ENCODE measurements around the gene ELMOD1.

Gene ELMOD1

GRCh38 chr11:107707807-107708206 is 116.9 kb downstream of the ELMOD1 start:
- DNase-seq (ENCODE audit: low read depth), result no peak
- TF ChIP-seq CTCF (IDR thresholded peaks at IDR 0.05; ENCODE audit: low read depth, low read length, missing control alignments), result no peak
- in situ Hi-C loops (cut with HindIII; ENCODE audit: low sequenced_read_pairs), result no loop called here
- no peak overlapping the region for H3K4me3 ChIP-seq (ENCODE audit: low read depth, low read length)

GRCh38 chr11:107708792-107709191 is 117.8 kb downstream of the ELMOD1 start:
- DNase-seq (ENCODE audit: low read depth), result no peak
- TF ChIP-seq CTCF (IDR thresholded peaks at IDR 0.05; ENCODE audit: low read depth, low read length, missing control alignments), result no peak
- no peak overlapping the region for H3K4me3 ChIP-seq (ENCODE audit: low read depth, low read length)
- in situ Hi-C loops (cut with HindIII; ENCODE audit: low sequenced_read_pairs), result no loop called here

- DNase-seq (ENCODE audit: low read depth), result no peak
- H3K4me3 ChIP-seq (ENCODE audit: low read depth, low read length), result no peak overlapping the region
- no peak for TF ChIP-seq CTCF (IDR thresholded peaks at IDR 0.05; ENCODE audit: low read depth, low read length, missing control alignments)
- in situ Hi-C loops (cut with HindIII; ENCODE audit: low sequenced_read_pairs), result no loop called here
Observed at GRCh38 chr11:107710301-107710700, 119.4 kb downstream of the ELMOD1 start.

GRCh38 chr11:107711861-107712755 is 121.2 kb downstream of the ELMOD1 start, which contains the start of gene SLN:
Gene SLN, minus strand, starts transcription at chr11:107712056.
- H3K4me3 ChIP-seq (ENCODE audit: low read depth, low read length), result no peak within 1 kb of the TSS
- no peak for TF ChIP-seq CTCF (IDR thresholded peaks at IDR 0.05; ENCODE audit: low read depth, low read length, missing control alignments)
- no peak for DNase-seq (ENCODE audit: low read depth)
- in situ Hi-C loops (cut with HindIII; ENCODE audit: low sequenced_read_pairs), result no loop called here

- no peak for DNase-seq (ENCODE audit: low read depth)
- in situ Hi-C loops (cut with HindIII; ENCODE audit: low sequenced_read_pairs), result no loop called here
- H3K4me3 ChIP-seq (ENCODE audit: low read depth, low read length), result no peak overlapping the region
- TF ChIP-seq CTCF (IDR thresholded peaks at IDR 0.05; ENCODE audit: low read depth, low read length, missing control alignments), result no peak
Observed at GRCh38 chr11:107713009-107713408, 122.1 kb downstream of the ELMOD1 start.

Measured in astrocyte of the cerebellum (primary cell).